IPS DF 6.9 (cell line): ENCODE measurements around the gene MAU2.
"Not testable (repeated sequence)": the region's sequence is repeated elsewhere in the genome, so short reads cannot be mapped to it uniquely, and the experiment has no call there.

Experiments
- DNase-seq: peaks from one replicate; pipeline ENCODE4 v3.0.0-alpha.2; 2013; ENCODE audit warnings: low read depth, low spot score
- H3K27ac ChIP-seq: one replicate; pipeline ENCODE4 v1.5.1; 2013; ENCODE audit warnings: low read length, control low read depth
- H3K27me3 ChIP-seq: 2 replicates; pipeline ENCODE4 v1.6.1; 2013; ENCODE audit warnings: mild to moderate bottlenecking, low read length; ENCODE audit not compliant: control insufficient read depth, insufficient read depth
- H3K36me3 ChIP-seq: 2 replicates; pipeline ENCODE4 v1.6.1; 2013; ENCODE audit warnings: low read length; ENCODE audit not compliant: control insufficient read depth, insufficient read depth
- H3K4me1 ChIP-seq: 2 replicates; pipeline ENCODE4 v1.6.1; 2013; ENCODE audit warnings: low read length; ENCODE audit not compliant: control insufficient read depth, insufficient read depth
- H3K4me3 ChIP-seq: 2 replicates; pipeline ENCODE4 v1.5.1; 2013; ENCODE audit warnings: mild to moderate bottlenecking, low read length
- H3K9me3 ChIP-seq: 2 replicates; pipeline ENCODE4 v1.6.1; 2013; ENCODE audit warnings: low read length, inconsistent platforms; ENCODE audit not compliant: control insufficient read depth, insufficient read depth
- WGBS: extraction: QIAGEN DNeasy Blood & Tissue Kit; methylation state at CpG from one replicate; pipeline ENCODE4 v1.1.7; 2013; ENCODE audit warnings: mixed read lengths, missing lambda C conversion rate; ENCODE audit not compliant: insufficient read length, insufficient coverage; 5-methylcytosine and 5-hydroxymethylcytosine counted together

The MAU2 gene

GRCh38 chr19:19345232-19345631 lies 24.6 kb downstream of the MAU2 start:
- H3K27me3 ChIP-seq: no peaks in the 10 kb centered on the region
- H3K36me3 ChIP-seq: peaks cover 36% of the 10 kb centered on the region
- H3K4me3 ChIP-seq: no peak overlapping the region
- H3K27ac ChIP-seq: no peak overlapping the region
- H3K9me3 ChIP-seq: no peaks in the 10 kb centered on the region
- no peaks in the 10 kb centered on the region for H3K4me1 ChIP-seq
- WGBS: no CpG with 5 or more reads among the region's 21 CpGs
- DNase-seq: no peak

- Histone ChIP-seq H3K27me3 (no peaks in the 10 kb centered on the region), H3K36me3 (peaks cover 36% of the 10 kb centered on the region), H3K4me1 (no peaks in the 10 kb centered on the region), H3K9me3 (no peaks in the 10 kb centered on the region), H3K4me3 (no peak overlapping the region), H3K27ac (no peak overlapping the region)
- no peak for DNase-seq
- WGBS: no CpG with 5 or more reads among the region's 11 CpGs
These were observed 25.3 kb downstream of the MAU2 start for GRCh38 chr19:19345970-19346369.

GRCh38 chr19:19347401-19348110 lies 26.9 kb downstream of the MAU2 start:
- Histone ChIP-seq H3K27me3 (no peaks in the 10 kb centered on the region), H3K36me3 (peaks cover 40% of the 10 kb centered on the region), H3K4me1 (no peaks in the 10 kb centered on the region), H3K9me3 (no peaks in the 10 kb centered on the region), H3K4me3 (no peak overlapping the region), H3K27ac (no peak overlapping the region)
- no CpG with 5 or more reads among the region's 10 CpGs for WGBS
- no peak for DNase-seq

- no peak overlapping the region for H3K27ac ChIP-seq
- no peak overlapping the region for H3K4me3 ChIP-seq
- WGBS: no CpG with 5 or more reads among the region's 9 CpGs
- H3K27me3 ChIP-seq: no peaks in the 10 kb centered on the region
- no peaks in the 10 kb centered on the region for H3K9me3 ChIP-seq
- H3K4me1 ChIP-seq: no peaks in the 10 kb centered on the region
- DNase-seq: no peak
- H3K36me3 ChIP-seq: peaks cover 44% of the 10 kb centered on the region
These were observed 27.6 kb downstream of the MAU2 start for GRCh38 chr19:19348266-19348665.

GRCh38 chr19:19349365-19349764 lies 28.7 kb downstream of the MAU2 start:
- Histone ChIP-seq H3K36me3 (peaks cover 43% of the 10 kb centered on the region), H3K9me3 (no peaks in the 10 kb centered on the region), H3K4me1 (no peaks in the 10 kb centered on the region), H3K27ac (no peak overlapping the region), H3K27me3 (no peaks in the 10 kb centered on the region), H3K4me3 (no peak overlapping the region)
- no CpG with 5 or more reads among the region's 7 CpGs for WGBS
- DNase-seq: no peak

- not testable (repeated sequence) for DNase-seq, H3K27me3 ChIP-seq, H3K4me1 ChIP-seq, H3K9me3 ChIP-seq, H3K27ac ChIP-seq, H3K4me3 ChIP-seq
- peaks cover 44% of the 10 kb centered on the region for H3K36me3 ChIP-seq
- WGBS: no CpG with 5 or more reads among the region's 8 CpGs
These were observed 30.1 kb downstream of the MAU2 start for GRCh38 chr19:19350756-19351155.

GRCh38 chr19:19352823-19353222 lies 32.2 kb downstream of the MAU2 start:
- Histone ChIP-seq H3K27me3 (no peaks in the 10 kb centered on the region), H3K36me3 (peaks cover 41% of the 10 kb centered on the region), H3K4me3 (no peak overlapping the region), H3K27ac (no peak overlapping the region), H3K9me3 (no peaks in the 10 kb centered on the region), H3K4me1 (no peaks in the 10 kb centered on the region)
- DNase-seq: no peak
- no CpG with 5 or more reads among the region's 8 CpGs for WGBS

GRCh38 chr19:19354007-19354406 lies 33.4 kb downstream of the MAU2 start:
- no peak overlapping the region for H3K27ac ChIP-seq
- no peaks in the 10 kb centered on the region for H3K9me3 ChIP-seq
- H3K36me3 ChIP-seq: peaks cover 35% of the 10 kb centered on the region
- WGBS: no CpG with 5 or more reads among the region's 5 CpGs
- H3K4me1 ChIP-seq: no peaks in the 10 kb centered on the region
- no peaks in the 10 kb centered on the region for H3K27me3 ChIP-seq
- H3K4me3 ChIP-seq: no peak overlapping the region
- DNase-seq: no peak

- DNase-seq: no peak
- peaks cover 31% of the 10 kb centered on the region for H3K36me3 ChIP-seq
These were observed 34.3 kb downstream of the MAU2 start for GRCh38 chr19:19354932-19355331.

GRCh38 chr19:19355606-19356139 lies 35.0 kb downstream of the MAU2 start:
- no peak overlapping the region for H3K4me3 ChIP-seq
- H3K36me3 ChIP-seq: peaks cover 31% of the 10 kb centered on the region
- H3K9me3 ChIP-seq: no peaks in the 10 kb centered on the region
- no peak for DNase-seq
- no peaks in the 10 kb centered on the region for H3K4me1 ChIP-seq
- no peak overlapping the region for H3K27ac ChIP-seq
- no peaks in the 10 kb centered on the region for H3K27me3 ChIP-seq
- WGBS: no CpG with 5 or more reads among the region's 18 CpGs

More at GRCh38 chr19:19354932-19355331, 34.3 kb downstream of the MAU2 start:
- no peaks in the 10 kb centered on the region for H3K4me1 ChIP-seq
- no peak overlapping the region for H3K4me3 ChIP-seq
- no CpG with 5 or more reads among the region's 11 CpGs for WGBS
- no peaks in the 10 kb centered on the region for H3K9me3 ChIP-seq
- H3K27me3 ChIP-seq: no peaks in the 10 kb centered on the region
- no peak overlapping the region for H3K27ac ChIP-seq

- WGBS: no CpG with 5 or more reads among the region's 11 CpGs
- Histone ChIP-seq H3K4me1 (no peaks in the 10 kb centered on the region), H3K9me3 (no peaks in the 10 kb centered on the region), H3K4me3 (no peak overlapping the region), H3K36me3 (peaks cover 31% of the 10 kb centered on the region), H3K27me3 (no peaks in the 10 kb centered on the region), H3K27ac (no peak overlapping the region)
- no peak for DNase-seq
These were observed 35.9 kb downstream of the MAU2 start for GRCh38 chr19:19356500-19356899.
